Measurements from ENCODE around the gene CHDH. TPM values are rescaled to one million over a fixed set of nuclear protein-coding genes. Genes with fewer than 3 reads are reported as not detected.

The CHDH gene
- total RNA-seq, 1 donor from 2014 or later: 1.7 TPM

DNA sequence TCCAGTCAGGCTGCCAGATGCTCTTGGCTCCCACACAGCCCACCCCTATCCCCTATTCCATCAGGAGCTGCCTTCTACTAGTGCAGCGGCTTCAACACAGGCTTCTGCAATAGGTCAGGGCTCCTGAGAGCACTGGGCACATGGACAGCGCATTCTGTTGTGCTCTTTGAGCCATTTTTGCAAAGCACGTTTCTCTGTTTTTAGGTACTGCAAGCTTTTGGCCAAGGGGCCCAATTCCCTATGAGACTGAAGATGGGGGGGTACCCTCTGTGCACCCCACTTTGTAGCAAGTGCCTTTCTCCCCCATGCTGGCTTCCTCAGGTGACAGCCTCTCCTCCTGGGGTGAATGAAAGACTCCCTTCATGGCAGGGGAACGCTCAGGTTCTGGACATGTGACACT, 31.2 kb downstream of the CHDH start:
- TF ChIP-seq, protein P1, sequence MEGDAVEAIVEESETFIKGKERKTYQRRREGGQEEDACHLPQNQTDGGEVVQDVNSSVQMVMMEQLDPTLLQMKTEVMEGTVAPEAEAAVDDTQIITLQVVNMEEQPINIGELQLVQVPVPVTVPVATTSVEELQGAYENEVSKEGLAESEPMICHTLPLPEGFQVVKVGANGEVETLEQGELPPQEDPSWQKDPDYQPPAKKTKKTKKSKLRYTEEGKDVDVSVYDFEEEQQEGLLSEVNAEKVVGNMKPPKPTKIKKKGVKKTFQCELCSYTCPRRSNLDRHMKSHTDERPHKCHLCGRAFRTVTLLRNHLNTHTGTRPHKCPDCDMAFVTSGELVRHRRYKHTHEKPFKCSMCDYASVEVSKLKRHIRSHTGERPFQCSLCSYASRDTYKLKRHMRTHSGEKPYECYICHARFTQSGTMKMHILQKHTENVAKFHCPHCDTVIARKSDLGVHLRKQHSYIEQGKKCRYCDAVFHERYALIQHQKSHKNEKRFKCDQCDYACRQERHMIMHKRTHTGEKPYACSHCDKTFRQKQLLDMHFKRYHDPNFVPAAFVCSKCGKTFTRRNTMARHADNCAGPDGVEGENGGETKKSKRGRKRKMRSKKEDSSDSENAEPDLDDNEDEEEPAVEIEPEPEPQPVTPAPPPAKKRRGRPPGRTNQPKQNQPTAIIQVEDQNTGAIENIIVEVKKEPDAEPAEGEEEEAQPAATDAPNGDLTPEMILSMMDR (IDR thresholded peaks at IDR 0.05): no peak
- DNase-seq (ENCODE audit: extremely low spot score in 2 of 2): no peak
- H3K27ac ChIP-seq: no peak overlapping the region
- intact Hi-C loops (cut with DNase I): no loop called here
- no peaks in the 10 kb centered on the region for H3K4me1 ChIP-seq
- no peaks in the 10 kb centered on the region for H3K9me3 ChIP-seq
- H3K27me3 ChIP-seq: no peaks in the 10 kb centered on the region
- H3K36me3 ChIP-seq: no peaks in the 10 kb centered on the region
- no peak overlapping the region for H3K4me3 ChIP-seq

GRCh38 chr3:53813876-53814275, 32.3 kb downstream of the CHDH start:
- intact Hi-C loops (cut with DNase I): no loop called here
- no peaks in the 10 kb centered on the region for H3K9me3 ChIP-seq
- H3K36me3 ChIP-seq: no peaks in the 10 kb centered on the region
- no peak overlapping the region for H3K27ac ChIP-seq
- H3K4me1 ChIP-seq: no peaks in the 10 kb centered on the region
- DNase-seq (ENCODE audit: extremely low spot score in 2 of 2): no peak
- H3K4me3 ChIP-seq: no peak overlapping the region
- H3K27me3 ChIP-seq: no peaks in the 10 kb centered on the region
- TF ChIP-seq, protein P1 (IDR thresholded peaks at IDR 0.05): no peak
- TF ChIP-seq POLR2A (IDR thresholded peaks at IDR 0.05) (no peak), POLR2AphosphoS5 (IDR thresholded peaks at IDR 0.05; ENCODE audit: insufficient read depth in 1 of 2, low read depth in 1 of 2) (no peak)

DNA sequence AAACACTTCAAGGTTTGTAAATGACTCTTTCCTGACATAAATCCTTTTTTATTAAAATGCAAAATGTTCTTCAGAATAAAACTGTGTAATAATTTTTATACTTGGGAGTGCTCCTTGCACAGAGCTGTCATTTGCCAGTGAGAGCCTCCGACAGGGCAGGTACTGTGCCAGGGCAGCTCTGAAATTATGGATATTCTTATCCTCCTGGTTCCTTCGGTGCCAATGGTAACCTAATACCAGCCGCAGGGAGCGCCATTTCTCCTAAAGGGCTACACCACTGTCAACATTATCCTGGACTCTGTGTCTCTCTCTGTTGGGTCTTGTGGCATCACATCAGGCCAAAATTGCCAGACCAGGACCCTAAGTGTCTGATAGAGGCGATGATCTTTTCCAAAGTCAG, 33.0 kb downstream of the CHDH start:
- no peaks in the 10 kb centered on the region for H3K27me3 ChIP-seq
- intact Hi-C loops (cut with DNase I): no loop called here
- H3K36me3 ChIP-seq: no peaks in the 10 kb centered on the region
- no peaks in the 10 kb centered on the region for H3K4me1 ChIP-seq
- TF ChIP-seq, protein P1 (IDR thresholded peaks at IDR 0.05): no peak
- no peak for TF ChIP-seq POLR2AphosphoS5 (IDR thresholded peaks at IDR 0.05; ENCODE audit: insufficient read depth in 1 of 2, low read depth in 1 of 2)
- no peak for TF ChIP-seq POLR2A (IDR thresholded peaks at IDR 0.05)
- H3K4me3 ChIP-seq: no peak overlapping the region
- no peak overlapping the region for H3K27ac ChIP-seq
- no peaks in the 10 kb centered on the region for H3K9me3 ChIP-seq
- DNase-seq (ENCODE audit: extremely low spot score in 2 of 2): no peak

GRCh38 chr3:53812434-53812833, 33.8 kb downstream of the CHDH start:
- Histone ChIP-seq H3K9me3 (no peaks in the 10 kb centered on the region), H3K27me3 (no peaks in the 10 kb centered on the region), H3K4me3 (no peak overlapping the region), H3K4me1 (no peaks in the 10 kb centered on the region), H3K27ac (no peak overlapping the region), H3K36me3 (no peaks in the 10 kb centered on the region)
- no peak for DNase-seq (ENCODE audit: extremely low spot score in 2 of 2)
- TF ChIP-seq, protein P1 (IDR thresholded peaks at IDR 0.05): no peak
- no peak for TF ChIP-seq POLR2AphosphoS5 (IDR thresholded peaks at IDR 0.05; ENCODE audit: insufficient read depth in 1 of 2, low read depth in 1 of 2)
- TF ChIP-seq POLR2A (IDR thresholded peaks at IDR 0.05): no peak
- intact Hi-C loops (cut with DNase I): no loop called here

- TF ChIP-seq, protein P1 (IDR thresholded peaks at IDR 0.05): no peak
- TF ChIP-seq POLR2A (IDR thresholded peaks at IDR 0.05) (no peak), POLR2AphosphoS5 (IDR thresholded peaks at IDR 0.05; ENCODE audit: insufficient read depth in 1 of 2, low read depth in 1 of 2) (no peak)
- Histone ChIP-seq H3K36me3 (no peaks in the 10 kb centered on the region), H3K4me1 (no peaks in the 10 kb centered on the region), H3K9me3 (no peaks in the 10 kb centered on the region), H3K4me3 (no peak overlapping the region), H3K27me3 (no peaks in the 10 kb centered on the region), H3K27ac (no peak overlapping the region)
- intact Hi-C loops (cut with DNase I): no loop called here
- DNase-seq (ENCODE audit: extremely low spot score in 2 of 2): no peak
Observed at GRCh38 chr3:53811143-53811927, 34.9 kb downstream of the CHDH start.
